Heart left ventricle (tissue), 13 donors: ENCODE results near the gene IL22RA1.

Source experiments
- CTCF ChIP-seq, 12 donors: fragments of 200-600 bp; sonication (generic) in 4 of 12; IDR thresholded peaks; one replicate each; pipeline versions ENCODE4 v1.5.0 to v1.8.0; 2018 to 2022; ENCODE audit warnings: antibody characterized with exemption in 12 of 12, mild to moderate bottlenecking in 5 of 12
- POLR2A ChIP-seq, 2 donors: fragments of 450-650 bp; IDR thresholded peaks; one replicate each; pipeline ENCODE4 v1.6.1; 2017; ENCODE audit warnings: antibody characterized with exemption in 2 of 2, mild to moderate bottlenecking in 2 of 2, moderate library complexity in 2 of 2
- donor health status: ischemic (EF 13 %, LVEDD 7.1; RV severe dilation, severe dysfunction).
- donor health status: DM: no; HTN: yes; CAD: no.
- donor health status: DM: no; HTN: no; CAD: no.
- donor health status: ischemic (EF 25% LVEDD 6.9; RV normal size, moderate dysfunction).
- donor health status: ischemic (EF 25% LVEDD 5.7; RV mildly dilated, moderate dysfunction).
- donor health status: ischemic (EF 35%, LVEDD 5.7; RV mildly dilated, moderate dysfunction).
- donor health status: nonischemic (EF 11% LVEDD 7.7; RV severe dilation, severe dysfunction).
- donor health status: DM: yes; HTN: yes; CAD: no.
- donor health status: PGD.
- donor health status: ischemic (EF 29% LVEDD 5.4; RV normal size, mild dysfunction).
- donor health status: nonischemic (EF 23%, LVEDD 6.1; RV moderate dilation, normal function).

- TF ChIP-seq CTCF (IDR thresholded peaks at IDR 0.05) = no peak
- no peak for TF ChIP-seq POLR2A (IDR thresholded peaks at IDR 0.05)
Observed at GRCh38 chr1:24098102-24098501, 44.8 kb downstream of the IL22RA1 start.
